ENCODE results near the gene C16orf78.

- TF ChIP-seq CTCF (IDR thresholded peaks at IDR 0.05), result no peak
- TF ChIP-seq EP300 (IDR thresholded peaks at IDR 0.05), result no peak
These were observed 9.3 kb downstream of the C16orf78 start for GRCh38 chr16:49382916-49383315.
